Measurements from ENCODE around the gene OPHN1.

The OPHN1 gene

GRCh38 chrX:68249401-68249831 lies 183.9 kb downstream of the OPHN1 start:
- Histone ChIP-seq H3F3A (ENCODE audit: control insufficient read depth, insufficient read depth) (no peaks in the 10 kb centered on the region), H3K4me3 (ENCODE audit: low read length) (no peak overlapping the region), H3K36me3 (ENCODE audit: control insufficient read depth, low read length) (no peaks in the 10 kb centered on the region), H3K9me2 (replicated peaks; ENCODE audit: control insufficient read depth, low read length) (no peaks in the 10 kb centered on the region), H3K27ac (ENCODE audit: low read depth, low read length) (no peak overlapping the region), H3K4me1 (ENCODE audit: control insufficient read depth, low read length) (no peaks in the 10 kb centered on the region), H4K20me1 (ENCODE audit: control insufficient read depth, insufficient read depth, low read depth, low read length) (no peaks in the 10 kb centered on the region), H3K27me3 (ENCODE audit: control insufficient read depth, low read length) (no peaks in the 10 kb centered on the region), H3K9me3 (ENCODE audit: control insufficient read depth, insufficient read depth, low read length) (no peaks in the 10 kb centered on the region), H3K79me2 (ENCODE audit: control insufficient read depth, low read length) (no peaks in the 10 kb centered on the region), H3K4me2 (ENCODE audit: low read length) (no peak overlapping the region)
- no peak for TF ChIP-seq EZH2phosphoT487 (IDR thresholded peaks at IDR 0.05; ENCODE audit: borderline replicate concordance, low read length)
- TF ChIP-seq, protein P1, sequence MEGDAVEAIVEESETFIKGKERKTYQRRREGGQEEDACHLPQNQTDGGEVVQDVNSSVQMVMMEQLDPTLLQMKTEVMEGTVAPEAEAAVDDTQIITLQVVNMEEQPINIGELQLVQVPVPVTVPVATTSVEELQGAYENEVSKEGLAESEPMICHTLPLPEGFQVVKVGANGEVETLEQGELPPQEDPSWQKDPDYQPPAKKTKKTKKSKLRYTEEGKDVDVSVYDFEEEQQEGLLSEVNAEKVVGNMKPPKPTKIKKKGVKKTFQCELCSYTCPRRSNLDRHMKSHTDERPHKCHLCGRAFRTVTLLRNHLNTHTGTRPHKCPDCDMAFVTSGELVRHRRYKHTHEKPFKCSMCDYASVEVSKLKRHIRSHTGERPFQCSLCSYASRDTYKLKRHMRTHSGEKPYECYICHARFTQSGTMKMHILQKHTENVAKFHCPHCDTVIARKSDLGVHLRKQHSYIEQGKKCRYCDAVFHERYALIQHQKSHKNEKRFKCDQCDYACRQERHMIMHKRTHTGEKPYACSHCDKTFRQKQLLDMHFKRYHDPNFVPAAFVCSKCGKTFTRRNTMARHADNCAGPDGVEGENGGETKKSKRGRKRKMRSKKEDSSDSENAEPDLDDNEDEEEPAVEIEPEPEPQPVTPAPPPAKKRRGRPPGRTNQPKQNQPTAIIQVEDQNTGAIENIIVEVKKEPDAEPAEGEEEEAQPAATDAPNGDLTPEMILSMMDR (IDR thresholded peaks at IDR 0.05; ENCODE audit: low read depth, low read length, poor library complexity, severe bottlenecking) = no peak

DNA sequence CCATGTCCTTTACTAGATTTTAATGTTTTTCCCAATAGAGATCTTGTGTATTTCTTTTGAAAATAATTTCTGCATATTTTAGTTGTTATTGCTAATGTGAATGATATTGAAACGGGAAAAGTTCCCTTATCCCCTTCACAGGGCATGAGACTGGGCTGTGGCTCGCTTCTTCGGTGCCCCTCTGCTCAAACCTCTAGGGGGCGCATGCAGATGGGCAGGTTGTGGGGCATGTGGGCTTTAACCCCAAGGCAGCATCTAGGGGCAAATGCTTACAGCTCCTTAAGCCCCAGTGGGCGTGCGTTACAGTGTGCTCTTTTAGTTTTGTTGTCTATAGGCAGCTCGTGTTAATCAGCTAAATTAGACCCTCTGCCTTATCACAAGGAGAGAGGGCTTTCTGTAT lies 194.7 kb downstream of the OPHN1 start:
- H3K27ac ChIP-seq (ENCODE audit: low read depth, low read length) = no peak overlapping the region
- no peaks in the 10 kb centered on the region for H3K27me3 ChIP-seq (ENCODE audit: control insufficient read depth, low read length)
- no peaks in the 10 kb centered on the region for H3K79me2 ChIP-seq (ENCODE audit: control insufficient read depth, low read length)

GRCh38 chrX:68234171-68234910 lies 199.0 kb downstream of the OPHN1 start:
- no peak overlapping the region for H3K27ac ChIP-seq (ENCODE audit: low read depth, low read length)
- no peak overlapping the region for H3K4me3 ChIP-seq (ENCODE audit: low read length)
- TF ChIP-seq EZH2phosphoT487 (IDR thresholded peaks at IDR 0.05; ENCODE audit: borderline replicate concordance, low read length) = no peak
- TF ChIP-seq, protein P1 (IDR thresholded peaks at IDR 0.05; ENCODE audit: low read depth, low read length, poor library complexity, severe bottlenecking) = no peak
- no peaks in the 10 kb centered on the region for H4K20me1 ChIP-seq (ENCODE audit: control insufficient read depth, insufficient read depth, low read depth, low read length)
- no peaks in the 10 kb centered on the region for H3K9me3 ChIP-seq (ENCODE audit: control insufficient read depth, insufficient read depth, low read length)
- H3K27me3 ChIP-seq (ENCODE audit: control insufficient read depth, low read length) = no peaks in the 10 kb centered on the region
- no peaks in the 10 kb centered on the region for H3F3A ChIP-seq (ENCODE audit: control insufficient read depth, insufficient read depth)
- no peaks in the 10 kb centered on the region for H3K79me2 ChIP-seq (ENCODE audit: control insufficient read depth, low read length)
- H3K9me2 ChIP-seq (replicated peaks; ENCODE audit: control insufficient read depth, low read length) = no peaks in the 10 kb centered on the region
- no peak overlapping the region for H3K4me2 ChIP-seq (ENCODE audit: low read length)
- no peaks in the 10 kb centered on the region for H3K4me1 ChIP-seq (ENCODE audit: control insufficient read depth, low read length)
- no peaks in the 10 kb centered on the region for H3K36me3 ChIP-seq (ENCODE audit: control insufficient read depth, low read length)

More for the DNA sequence above, 194.7 kb downstream of the OPHN1 start:
- Histone ChIP-seq H4K20me1 (ENCODE audit: control insufficient read depth, insufficient read depth, low read depth, low read length) (no peaks in the 10 kb centered on the region), H3K4me1 (ENCODE audit: control insufficient read depth, low read length) (no peaks in the 10 kb centered on the region), H3F3A (ENCODE audit: control insufficient read depth, insufficient read depth) (no peaks in the 10 kb centered on the region), H3K4me2 (ENCODE audit: low read length) (no peak overlapping the region), H3K4me3 (ENCODE audit: low read length) (no peak overlapping the region), H3K9me3 (ENCODE audit: control insufficient read depth, insufficient read depth, low read length) (no peaks in the 10 kb centered on the region), H3K36me3 (ENCODE audit: control insufficient read depth, low read length) (no peaks in the 10 kb centered on the region), H3K9me2 (replicated peaks; ENCODE audit: control insufficient read depth, low read length) (no peaks in the 10 kb centered on the region)
- TF ChIP-seq, protein P1 (IDR thresholded peaks at IDR 0.05; ENCODE audit: low read depth, low read length, poor library complexity, severe bottlenecking) = peak; percentile 30
- TF ChIP-seq EZH2phosphoT487 (IDR thresholded peaks at IDR 0.05; ENCODE audit: borderline replicate concordance, low read length) = no peak

Data from DOHH2 (cell line).